ENCODE data around the gene MCM7. TPM values are rescaled to one million over a fixed set of nuclear protein-coding genes. Genes with fewer than 3 reads are reported as not detected.
A peak's percentile ranks its signal among the peaks of the same experiment; 100 is the strongest.

MCM7 gene
- total and polyA plus RNA-seq, 2 of the 13 experiments (the other 11 are each of a cell fraction or from before 2014, with no cell fraction given): 84.5 to 214 TPM

DNA sequence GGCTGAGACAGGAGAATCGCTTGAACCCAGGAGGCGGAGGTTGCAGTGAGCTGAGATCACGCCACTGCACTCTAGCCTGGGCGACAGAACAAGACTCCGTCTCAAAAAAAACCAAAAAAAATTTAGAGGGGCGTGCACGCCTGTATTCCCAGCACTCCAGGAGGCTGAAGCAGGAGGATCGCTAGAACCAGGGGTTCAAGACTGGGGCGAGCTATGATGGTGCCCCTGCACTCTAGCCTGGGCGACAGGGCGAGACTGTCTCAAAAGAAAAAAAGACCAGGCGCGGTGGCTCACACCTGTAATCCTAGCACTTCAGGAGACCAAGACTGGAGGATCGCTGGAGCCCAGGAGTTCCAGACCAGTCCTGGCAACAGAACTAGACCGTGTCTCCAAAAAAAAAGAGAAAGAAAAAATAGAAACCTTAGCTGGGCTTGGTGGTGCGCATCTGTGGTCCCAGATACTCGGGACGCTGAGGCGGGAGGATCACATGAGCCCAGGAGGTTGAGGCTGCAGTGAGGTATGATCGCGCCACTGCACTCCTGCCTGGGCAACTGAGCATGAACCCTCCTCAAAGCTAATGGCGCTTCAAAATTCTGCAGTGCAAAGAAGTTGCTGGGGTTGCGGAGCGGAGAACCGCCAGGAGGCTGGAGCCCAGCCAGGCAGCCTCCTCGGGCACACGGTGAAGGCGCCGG lies 25.2 kb upstream of the MCM7 start (continued):
- TF ChIP-seq ZMAT3 (CRISPR knock-in tag; conservative IDR thresholded peaks at IDR 0.05) (peak; percentile 24; the same call in 1 of the 2 replicates), SALL1 (CRISPR knock-in tag; IDR thresholded peaks at IDR 0.05) (peak; percentile 65), HNF4A (CRISPR knock-in tag; IDR thresholded peaks at IDR 0.05) (no peak), SMAD9 (CRISPR knock-in tag; IDR thresholded peaks at IDR 0.05) (0 out of 2 replicates have a peak, but pooled peaks have one; percentile 9), FOXJ3 (CRISPR knock-in tag; IDR thresholded peaks at IDR 0.05; ENCODE audit: borderline replicate concordance) (no peak), ZBTB40 (IDR thresholded peaks at IDR 0.05) (no peak), ZBTB40 (CRISPR knock-in tag; IDR thresholded peaks at IDR 0.05) (peak; percentile 31), ZNF10 (CRISPR knock-in tag; IDR thresholded peaks at IDR 0.05; ENCODE audit: borderline replicate concordance, low read depth) (no peak), BATF2 (CRISPR knock-in tag; IDR thresholded peaks at IDR 0.05) (peak; percentile 5; the same call in 1 of the 2 replicates), ZNF441 (CRISPR knock-in tag; IDR thresholded peaks at IDR 0.05; ENCODE audit: borderline replicate concordance) (peak; percentile 64; the same call in 1 of the 2 replicates), ATF7-NPFF (CRISPR knock-in tag; IDR thresholded peaks at IDR 0.05; ENCODE audit: low read depth) (no peak), MIER3 (CRISPR knock-in tag; IDR thresholded peaks at IDR 0.05; ENCODE audit: borderline replicate concordance) (no peak), HES4 (CRISPR knock-in tag; IDR thresholded peaks at IDR 0.05; ENCODE audit: borderline replicate concordance) (peak; percentile 79; the same call in 1 of the 2 replicates), NFRKB (IDR thresholded peaks at IDR 0.05) (0 out of 2 replicates have a peak, but pooled peaks have one; percentile 20), ZEB1 (IDR thresholded peaks at IDR 0.05; ENCODE audit: insufficient replicate concordance, low read depth) (peak; percentile 50)
- TF ChIP-seq, protein P1, sequence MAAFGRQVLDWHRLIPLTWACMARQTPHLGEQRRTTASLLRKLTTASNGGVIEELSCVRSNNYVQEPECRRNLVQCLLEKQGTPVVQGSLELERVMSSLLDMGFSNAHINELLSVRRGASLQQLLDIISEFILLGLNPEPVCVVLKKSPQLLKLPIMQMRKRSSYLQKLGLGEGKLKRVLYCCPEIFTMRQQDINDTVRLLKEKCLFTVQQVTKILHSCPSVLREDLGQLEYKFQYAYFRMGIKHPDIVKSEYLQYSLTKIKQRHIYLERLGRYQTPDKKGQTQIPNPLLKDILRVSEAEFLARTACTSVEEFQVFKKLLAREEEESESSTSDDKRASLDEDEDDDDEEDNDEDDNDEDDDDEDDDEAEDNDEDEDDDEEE (CRISPR knock-in tag; IDR thresholded peaks at IDR 0.05): peak; percentile 40; the same call in 1 of the 2 replicates
- TF ChIP-seq, protein P2, sequence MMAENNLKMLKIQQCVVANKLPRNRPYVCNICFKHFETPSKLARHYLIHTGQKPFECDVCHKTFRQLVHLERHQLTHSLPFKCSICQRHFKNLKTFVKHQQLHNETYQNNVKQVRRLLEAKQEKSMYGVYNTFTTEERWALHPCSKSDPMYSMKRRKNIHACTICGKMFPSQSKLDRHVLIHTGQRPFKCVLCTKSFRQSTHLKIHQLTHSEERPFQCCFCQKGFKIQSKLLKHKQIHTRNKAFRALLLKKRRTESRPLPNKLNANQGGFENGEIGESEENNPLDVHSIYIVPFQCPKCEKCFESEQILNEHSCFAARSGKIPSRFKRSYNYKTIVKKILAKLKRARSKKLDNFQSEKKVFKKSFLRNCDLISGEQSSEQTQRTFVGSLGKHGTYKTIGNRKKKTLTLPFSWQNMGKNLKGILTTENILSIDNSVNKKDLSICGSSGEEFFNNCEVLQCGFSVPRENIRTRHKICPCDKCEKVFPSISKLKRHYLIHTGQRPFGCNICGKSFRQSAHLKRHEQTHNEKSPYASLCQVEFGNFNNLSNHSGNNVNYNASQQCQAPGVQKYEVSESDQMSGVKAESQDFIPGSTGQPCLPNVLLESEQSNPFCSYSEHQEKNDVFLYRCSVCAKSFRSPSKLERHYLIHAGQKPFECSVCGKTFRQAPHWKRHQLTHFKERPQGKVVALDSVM (CRISPR knock-in tag; IDR thresholded peaks at IDR 0.05): peak; percentile 77

Data from HepG2 (cell line).